SJCRH30 (cell line): Measurements from ENCODE around the gene ZNF512. TPM values are rescaled to one million over a fixed set of nuclear protein-coding genes. Genes with fewer than 3 reads are reported as not detected.
"Not testable (repeated sequence)": the region's sequence is repeated elsewhere in the genome, so short reads cannot be mapped to it uniquely, and the experiment has no call there.

ENCODE experiments used
- DNase-seq, 2 experiments: peaks; one replicate each; pipeline ENCODE4 v3.0.0-alpha.2; 2015 to 2020
- H3K27ac ChIP-seq: fragments of 250-450 bp; sonication (Bioruptor Pico); 2 replicates; pipeline ENCODE4 v1.5.1; 2020; ENCODE audit warnings: mild to moderate bottlenecking, moderate library complexity
- H3K27me3 ChIP-seq: fragments of 250-450 bp; sonication (Bioruptor Pico); 2 replicates; pipeline ENCODE4 v1.5.1; 2020; ENCODE audit warnings: mild to moderate bottlenecking, moderate library complexity
- H3K36me3 ChIP-seq: fragments of 250-450 bp; sonication (Bioruptor Pico); 2 replicates; pipeline ENCODE4 v1.5.1; 2020; ENCODE audit warnings: mild to moderate bottlenecking, moderate library complexity
- H3K4me1 ChIP-seq: fragments of 250-450 bp; sonication (Bioruptor Pico); 2 replicates; pipeline ENCODE4 v1.5.1; 2020; ENCODE audit warnings: mild to moderate bottlenecking, moderate library complexity
- H3K4me3 ChIP-seq: fragments of 250-450 bp; sonication (Bioruptor Pico); 2 replicates; pipeline ENCODE4 v1.5.1; 2020; ENCODE audit warnings: mild to moderate bottlenecking, moderate library complexity
- H3K9me3 ChIP-seq: fragments of 250-450 bp; sonication (Bioruptor Pico); replicated peaks from 2 replicates; pipeline ENCODE4 v1.5.1; 2020; ENCODE audit warnings: mild to moderate bottlenecking, moderate library complexity
- total RNA-seq: library from RNA; depleted of rRNA; stranded (reverse); fragments of >200 nt; shearing (Covaris generic); gene quantifications from 2 replicates; pipeline ENCODE4 v1.2.3, GENCODE V29; 2014; rRNA removed

The ZNF512 gene, protein sequence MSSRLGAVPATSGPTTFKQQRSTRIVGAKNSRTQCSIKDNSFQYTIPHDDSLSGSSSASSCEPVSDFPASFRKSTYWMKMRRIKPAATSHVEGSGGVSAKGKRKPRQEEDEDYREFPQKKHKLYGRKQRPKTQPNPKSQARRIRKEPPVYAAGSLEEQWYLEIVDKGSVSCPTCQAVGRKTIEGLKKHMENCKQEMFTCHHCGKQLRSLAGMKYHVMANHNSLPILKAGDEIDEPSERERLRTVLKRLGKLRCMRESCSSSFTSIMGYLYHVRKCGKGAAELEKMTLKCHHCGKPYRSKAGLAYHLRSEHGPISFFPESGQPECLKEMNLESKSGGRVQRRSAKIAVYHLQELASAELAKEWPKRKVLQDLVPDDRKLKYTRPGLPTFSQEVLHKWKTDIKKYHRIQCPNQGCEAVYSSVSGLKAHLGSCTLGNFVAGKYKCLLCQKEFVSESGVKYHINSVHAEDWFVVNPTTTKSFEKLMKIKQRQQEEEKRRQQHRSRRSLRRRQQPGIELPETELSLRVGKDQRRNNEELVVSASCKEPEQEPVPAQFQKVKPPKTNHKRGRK
- 83.4 and 87.8 TPM in 2 replicates for total RNA-seq

DNA sequence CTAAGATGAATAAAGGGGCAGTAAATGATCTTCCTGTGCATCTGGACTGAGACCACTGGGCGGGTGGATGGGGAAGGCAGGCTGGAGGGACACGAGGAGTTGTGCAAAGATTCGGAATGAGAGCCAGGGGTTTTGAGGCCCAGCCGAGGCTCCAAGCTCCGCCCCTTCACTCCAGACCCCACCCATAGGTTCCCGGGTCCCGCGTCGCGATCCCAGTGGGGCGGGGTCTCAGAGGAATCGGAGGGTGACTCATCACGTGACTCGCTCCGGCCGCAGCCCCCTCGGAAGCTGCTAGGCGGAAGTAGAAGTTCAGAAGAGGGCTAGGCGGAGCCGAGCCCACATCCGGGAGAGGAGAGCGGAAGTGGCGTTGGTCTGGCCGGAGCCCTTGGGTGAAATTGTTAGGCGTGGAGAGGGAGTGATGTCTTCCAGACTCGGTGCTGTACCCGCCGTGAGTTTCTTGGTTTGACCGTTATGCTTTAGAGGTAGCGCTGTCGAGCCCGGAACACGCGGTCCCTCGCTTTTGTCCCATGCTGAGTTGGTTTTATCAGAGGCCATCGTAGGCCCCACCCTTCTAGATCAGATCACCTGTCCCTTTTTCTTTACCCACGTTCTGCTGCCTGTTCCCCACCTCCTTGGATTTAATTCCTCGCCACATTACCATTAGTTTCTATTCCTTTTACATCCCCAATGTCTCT is at the start of gene ZNF512:
Gene ZNF512 (plus strand): TSS at position 348 of the 695 bp plus-strand sequence. CDS start 71 bp downstream, at position 419.
- no peaks in the 10 kb centered on the region for H3K36me3 ChIP-seq
- peaks cover 23% of the 10 kb centered on the region for H3K9me3 ChIP-seq
- peak within 1 kb of the TSS; percentile 64 for H3K27ac ChIP-seq
- no peaks in the 10 kb centered on the region for H3K27me3 ChIP-seq
- DNase-seq, result peak; percentile 99 to 100
- peak within 1 kb of the TSS; percentile 70 for H3K4me3 ChIP-seq
- peaks cover 4% of the 10 kb centered on the region; the same call in 1 of the 2 replicates for H3K4me1 ChIP-seq

DNA sequence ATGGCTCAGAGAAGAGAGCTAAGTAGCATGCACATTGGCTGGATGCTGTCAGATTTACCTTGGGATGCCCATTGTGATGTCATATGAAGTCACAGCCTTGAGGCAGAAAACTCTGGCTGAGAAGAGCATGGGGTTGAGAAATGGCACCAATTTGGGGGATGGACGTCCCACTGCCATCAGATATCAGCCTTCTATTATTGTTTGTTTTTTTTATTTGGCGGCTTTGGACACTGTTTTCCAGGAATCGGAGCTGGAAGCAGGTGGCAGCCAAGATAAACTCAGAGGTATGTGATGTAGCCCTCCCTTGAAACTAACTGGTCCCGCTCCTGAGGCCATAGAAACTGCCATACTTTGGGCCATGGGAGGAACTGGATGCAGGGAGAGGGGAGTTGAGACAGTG is 45.6 kb upstream of the ZNF512 start:
- no peak overlapping the region for H3K27ac ChIP-seq
- 0 out of 2 replicates have a peak, but pooled peaks cover 12% of the 10 kb centered on the region for H3K27me3 ChIP-seq
- H3K36me3 ChIP-seq, result no peaks in the 10 kb centered on the region
- H3K4me1 ChIP-seq, result no peaks in the 10 kb centered on the region
- no peak overlapping the region for H3K4me3 ChIP-seq
- DNase-seq, result no peak
- no peaks in the 10 kb centered on the region; the same call in 1 of the 2 replicates for H3K9me3 ChIP-seq

GRCh38 chr2:27538839-27539450 is 43.9 kb upstream of the ZNF512 start:
- not testable (repeated sequence) for H3K27ac ChIP-seq, DNase-seq

GRCh38 chr2:27539649-27540048 is 43.2 kb upstream of the ZNF512 start:
- not testable (repeated sequence) for H3K27ac ChIP-seq, H3K4me1 ChIP-seq, H3K4me3 ChIP-seq, H3K9me3 ChIP-seq, H3K27me3 ChIP-seq, DNase-seq, H3K36me3 ChIP-seq

More at GRCh38 chr2:27538839-27539450, 43.9 kb upstream of the ZNF512 start:
- not testable (repeated sequence) for H3K36me3 ChIP-seq, H3K4me1 ChIP-seq, H3K9me3 ChIP-seq, H3K4me3 ChIP-seq, H3K27me3 ChIP-seq

GRCh38 chr2:27544143-27544821 is 38.6 kb upstream of the ZNF512 start:
- Histone ChIP-seq H3K9me3 (peaks cover 10% of the 10 kb centered on the region; the same call in 1 of the 2 replicates), H3K4me1 (no peaks in the 10 kb centered on the region), H3K4me3 (no peak overlapping the region), H3K27me3 (no peaks in the 10 kb centered on the region), H3K27ac (no peak overlapping the region), H3K36me3 (no peaks in the 10 kb centered on the region)
- DNase-seq, result no peak

- Histone ChIP-seq H3K27me3 (no peaks in the 10 kb centered on the region), H3K36me3 (no peaks in the 10 kb centered on the region), H3K4me3 (no peak overlapping the region), H3K4me1 (no peaks in the 10 kb centered on the region), H3K9me3 (peaks cover 10% of the 10 kb centered on the region; the same call in 1 of the 2 replicates), H3K27ac (no peak overlapping the region)
- no peak for DNase-seq
These were observed 37.3 kb upstream of the ZNF512 start for GRCh38 chr2:27545348-27546141.

- Histone ChIP-seq H3K9me3 (peaks cover 17% of the 10 kb centered on the region; the same call in 1 of the 2 replicates), H3K4me1 (no peaks in the 10 kb centered on the region), H3K27ac (no peak overlapping the region), H3K4me3 (no peak overlapping the region), H3K36me3 (no peaks in the 10 kb centered on the region), H3K27me3 (no peaks in the 10 kb centered on the region)
- DNase-seq, result no peak
These were observed 33.5 kb upstream of the ZNF512 start for GRCh38 chr2:27549303-27549702.

GRCh38 chr2:27551514-27551913 is 31.3 kb upstream of the ZNF512 start:
- no peaks in the 10 kb centered on the region for H3K36me3 ChIP-seq
- H3K4me3 ChIP-seq, result no peak overlapping the region
- H3K27ac ChIP-seq, result no peak overlapping the region
- no peaks in the 10 kb centered on the region for H3K27me3 ChIP-seq
- H3K9me3 ChIP-seq, result 0 out of 2 replicates have a peak, but pooled peaks cover 11% of the 10 kb centered on the region
- DNase-seq, result no peak
- H3K4me1 ChIP-seq, result no peaks in the 10 kb centered on the region

GRCh38 chr2:27552941-27553340 is 29.9 kb upstream of the ZNF512 start:
- H3K27ac ChIP-seq, result no peak overlapping the region
- H3K36me3 ChIP-seq, result no peaks in the 10 kb centered on the region
- H3K27me3 ChIP-seq, result no peaks in the 10 kb centered on the region
- H3K4me1 ChIP-seq, result no peaks in the 10 kb centered on the region
- no peak overlapping the region for H3K4me3 ChIP-seq
- no peak for DNase-seq
- H3K9me3 ChIP-seq, result 0 out of 2 replicates have a peak, but pooled peaks cover 7% of the 10 kb centered on the region

DNA sequence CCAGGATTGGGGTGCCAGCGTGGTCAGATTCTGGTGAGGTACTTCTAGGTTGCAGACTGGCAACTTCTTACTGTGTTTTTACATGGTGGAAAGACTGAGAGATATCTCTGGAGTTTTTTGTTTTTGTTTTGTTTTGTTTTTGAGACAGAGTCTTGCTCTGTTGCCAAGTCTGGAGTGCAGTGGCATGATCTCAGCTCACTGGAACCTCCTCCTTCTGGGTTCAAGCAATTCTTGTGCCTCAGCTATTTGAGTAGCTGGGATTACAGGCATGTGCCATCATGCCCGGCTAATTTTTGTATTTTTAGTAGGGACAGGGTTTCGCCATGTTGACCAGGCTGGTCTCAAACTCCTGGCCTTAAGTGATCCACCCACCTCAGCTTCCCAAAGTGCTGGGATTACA is 28.4 kb upstream of the ZNF512 start:
- not testable (repeated sequence) for H3K9me3 ChIP-seq, H3K27ac ChIP-seq, H3K27me3 ChIP-seq, DNase-seq, H3K4me3 ChIP-seq, H3K36me3 ChIP-seq, H3K4me1 ChIP-seq

GRCh38 chr2:27559228-27559627 is 23.6 kb upstream of the ZNF512 start:
- Histone ChIP-seq H3K27ac (no peak overlapping the region), H3K27me3 (no peaks in the 10 kb centered on the region)

GRCh38 chr2:27561060-27561459 is 21.8 kb upstream of the ZNF512 start:
- DNase-seq, result no peak
- no peak overlapping the region for H3K27ac ChIP-seq
- no peaks in the 10 kb centered on the region for H3K9me3 ChIP-seq
- no peak overlapping the region for H3K4me3 ChIP-seq
- H3K27me3 ChIP-seq, result no peaks in the 10 kb centered on the region
- no peaks in the 10 kb centered on the region for H3K36me3 ChIP-seq
- no peaks in the 10 kb centered on the region for H3K4me1 ChIP-seq

More at GRCh38 chr2:27559228-27559627, 23.6 kb upstream of the ZNF512 start:
- no peak for DNase-seq
- no peaks in the 10 kb centered on the region for H3K9me3 ChIP-seq
- no peaks in the 10 kb centered on the region for H3K4me1 ChIP-seq
- H3K36me3 ChIP-seq, result no peaks in the 10 kb centered on the region
- H3K4me3 ChIP-seq, result no peak overlapping the region

DNA sequence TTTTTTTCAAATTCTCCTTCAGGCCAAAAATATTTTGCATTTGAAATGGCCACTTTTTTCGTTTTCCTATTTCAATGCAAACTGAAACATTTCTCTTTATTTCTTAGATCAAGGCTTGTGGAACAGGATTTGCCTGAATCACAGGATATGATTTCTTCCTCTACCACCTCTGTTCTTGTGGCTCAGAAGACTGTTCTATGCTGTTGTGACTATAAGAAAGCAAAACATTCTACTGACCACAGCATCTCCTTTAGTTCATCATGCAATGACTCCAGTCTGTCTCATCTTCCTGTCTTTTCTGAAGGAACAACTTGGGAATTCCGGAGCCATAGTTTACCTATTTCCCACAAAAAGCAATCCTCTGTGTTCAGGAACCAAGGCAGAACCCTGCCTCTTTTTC is 16.2 kb upstream of the ZNF512 start:
- Histone ChIP-seq H3K27me3 (no peaks in the 10 kb centered on the region), H3K36me3 (no peaks in the 10 kb centered on the region), H3K27ac (no peak overlapping the region), H3K9me3 (peaks cover 7% of the 10 kb centered on the region), H3K4me1 (no peaks in the 10 kb centered on the region), H3K4me3 (no peak overlapping the region)
- no peak for DNase-seq
